SK-N-SH treated with all-trans-retinoic acid at 6 μM for 48 hours (cell line): Measurements from ENCODE around the gene CADM1.

Experiments used
- GLIS3 ChIP-seq: fragments of 250-450 bp; sonication (Bioruptor Pico); IDR thresholded peaks from 2 replicates; pipeline ENCODE4 v1.5.0; 2020; ENCODE audit warnings: mild to moderate bottlenecking, moderate library complexity
- ISL1 ChIP-seq: fragments of 250-450 bp; sonication (Bioruptor Pico); IDR thresholded peaks from 2 replicates; pipeline ENCODE4 v2.1.2; 2022; ENCODE audit warnings: mild to moderate bottlenecking, moderate library complexity
- OSR1 ChIP-seq: fragments of 250-450 bp; sonication (Bioruptor Pico); IDR thresholded peaks from 2 replicates; pipeline ENCODE4 v1.8.0; 2022; ENCODE audit warnings: moderate library complexity, mild to moderate bottlenecking, inconsistent platforms
- PATZ1 ChIP-seq: fragments of 250-450 bp; sonication (Bioruptor Pico); IDR thresholded peaks from 2 replicates; pipeline ENCODE4 v1.8.0; 2020; ENCODE audit warnings: mild to moderate bottlenecking, moderate library complexity, borderline replicate concordance
- PPARA ChIP-seq: fragments of 250-450 bp; sonication (Bioruptor Pico); IDR thresholded peaks from 2 replicates; pipeline ENCODE4 v1.5.0; 2020; ENCODE audit warnings: mild to moderate bottlenecking, borderline replicate concordance
- TCF4 ChIP-seq: fragments of 250-450 bp; sonication (Bioruptor Pico); IDR thresholded peaks from 2 replicates; pipeline ENCODE4 v1.8.0; 2021; ENCODE audit warnings: mild to moderate bottlenecking, moderate library complexity, borderline replicate concordance
- TOX ChIP-seq: fragments of 250-450 bp; sonication (Bioruptor Pico); IDR thresholded peaks from 2 replicates; pipeline ENCODE4 v1.8.0; 2021; ENCODE audit warnings: mild to moderate bottlenecking, moderate library complexity, borderline replicate concordance
- TSHZ2 ChIP-seq: fragments of 250-450 bp; sonication (Bioruptor Pico); IDR thresholded peaks from 2 replicates; pipeline ENCODE4 v1.5.0; 2020; ENCODE audit warnings: mild to moderate bottlenecking, moderate library complexity
- ZC3H10 ChIP-seq: fragments of 250-450 bp; sonication (Bioruptor Pico); IDR thresholded peaks from 2 replicates; pipeline ENCODE4 v1.5.1; 2021; ENCODE audit warnings: mild to moderate bottlenecking, moderate library complexity
- ZFP30 ChIP-seq: fragments of 450-650 bp; formaldehyde crosslinking; IDR thresholded peaks from 2 replicates; pipeline ENCODE4 v1.5.0; 2022; ENCODE audit warnings: mild to moderate bottlenecking, moderate library complexity
- ZNF70 ChIP-seq: fragments of 450-650 bp; formaldehyde crosslinking; IDR thresholded peaks from 2 replicates; pipeline ENCODE4 v1.5.0; 2020; ENCODE audit warnings: mild to moderate bottlenecking, moderate library complexity

- no peak for TF ChIP-seq GLIS3 (CRISPR knock-in tag)
- no peak for TF ChIP-seq OSR1 (CRISPR knock-in tag)
- TF ChIP-seq PATZ1 (CRISPR knock-in tag): no peak
- TF ChIP-seq ZNF70 (CRISPR knock-in tag): no peak
- no peak for TF ChIP-seq ZC3H10
- TF ChIP-seq TSHZ2 (CRISPR knock-in tag): no peak
- no peak for TF ChIP-seq ISL1 (CRISPR knock-in tag)
- no peak for TF ChIP-seq TOX (CRISPR knock-in tag)
- TF ChIP-seq TCF4 (CRISPR knock-in tag): no peak
- TF ChIP-seq ZFP30: no peak
- no peak for TF ChIP-seq PPARA (CRISPR knock-in tag)
Observed at GRCh38 chr11:115302946-115303703, 201.1 kb downstream of the CADM1 start.
